Cardiac ventricle fibroblast (primary cell): ENCODE data around the gene LTB4R. TPM values are rescaled to one million over a fixed set of nuclear protein-coding genes. Genes with fewer than 3 reads are reported as not detected.

ENCODE experiments used
- total RNA-seq: library from RNA; depleted of rRNA; stranded (reverse); fragments of >200 nt; gene quantifications from 2 replicates; pipeline ENCODE4 v1.2.3, GENCODE V29; 2015

The LTB4R gene, protein sequence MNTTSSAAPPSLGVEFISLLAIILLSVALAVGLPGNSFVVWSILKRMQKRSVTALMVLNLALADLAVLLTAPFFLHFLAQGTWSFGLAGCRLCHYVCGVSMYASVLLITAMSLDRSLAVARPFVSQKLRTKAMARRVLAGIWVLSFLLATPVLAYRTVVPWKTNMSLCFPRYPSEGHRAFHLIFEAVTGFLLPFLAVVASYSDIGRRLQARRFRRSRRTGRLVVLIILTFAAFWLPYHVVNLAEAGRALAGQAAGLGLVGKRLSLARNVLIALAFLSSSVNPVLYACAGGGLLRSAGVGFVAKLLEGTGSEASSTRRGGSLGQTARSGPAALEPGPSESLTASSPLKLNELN
- 0.59 and 1.1 TPM in 2 replicates for total RNA-seq

GRCh38 chr14:24310646-24311604, at the start of gene LTB4R:
TSS of gene LTB4R (plus strand) at chr14:24311502. CDS start at chr14:24315652, 4,150 bp downstream.

GRCh38 chr14:24262821-24263733, 48.2 kb upstream of the LTB4R start, which contains the start of gene TGM1:
TSS of gene TGM1 (minus strand) at chr14:24263177. CDS start at chr14:24262352, 825 bp downstream.

DNA sequence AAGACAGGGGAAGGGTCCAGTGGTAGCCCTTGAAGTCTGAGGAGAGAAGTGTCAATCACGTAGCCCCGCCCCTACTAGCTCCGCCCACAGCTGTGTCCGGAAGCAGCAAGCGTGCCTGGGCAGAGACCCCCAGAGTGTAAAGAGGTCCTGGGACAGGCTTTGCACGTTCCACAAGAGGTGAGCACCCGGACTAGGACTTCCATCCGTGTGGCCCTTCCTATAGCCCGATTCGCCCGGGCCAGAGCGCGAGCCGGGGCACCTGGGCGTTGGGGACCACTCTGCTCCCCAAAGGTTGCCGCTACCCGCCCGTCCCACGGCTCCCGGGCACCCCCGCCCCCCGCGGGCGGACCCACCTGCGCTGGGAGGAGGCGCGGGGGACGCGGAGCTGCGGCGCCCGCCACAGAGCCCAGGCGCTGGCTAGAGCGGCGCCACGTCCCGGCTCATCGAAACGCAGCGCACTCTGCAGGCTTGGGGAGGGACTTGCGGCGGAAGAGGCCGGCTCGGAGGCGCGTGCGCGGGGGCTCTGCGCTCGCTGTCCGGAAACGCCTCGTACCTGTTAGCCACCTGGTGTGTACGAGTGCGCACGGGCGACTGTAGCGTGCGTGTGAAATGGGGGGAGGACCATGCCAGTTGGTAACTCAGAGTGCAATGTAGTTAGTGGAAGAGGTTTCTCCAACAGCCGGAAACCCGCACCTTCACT, 40.0 kb upstream of the LTB4R start, which contains the start of gene RABGGTA:
TSS of gene RABGGTA (minus strand) at position 464 of the 700 bp plus-strand sequence. CDS start 482 bp downstream, outside the sequence.

GRCh38 chr14:24299255-24300191, 11.8 kb upstream of the LTB4R start, which contains the start of the genes DHRS1 and NOP9:
TSS of gene DHRS1 (minus strand) at chr14:24299780. CDS start at chr14:24299106, 674 bp downstream.
TSS of gene NOP9 (plus strand) at chr14:24299850. CDS start at chr14:24299955, 105 bp downstream.

DNA sequence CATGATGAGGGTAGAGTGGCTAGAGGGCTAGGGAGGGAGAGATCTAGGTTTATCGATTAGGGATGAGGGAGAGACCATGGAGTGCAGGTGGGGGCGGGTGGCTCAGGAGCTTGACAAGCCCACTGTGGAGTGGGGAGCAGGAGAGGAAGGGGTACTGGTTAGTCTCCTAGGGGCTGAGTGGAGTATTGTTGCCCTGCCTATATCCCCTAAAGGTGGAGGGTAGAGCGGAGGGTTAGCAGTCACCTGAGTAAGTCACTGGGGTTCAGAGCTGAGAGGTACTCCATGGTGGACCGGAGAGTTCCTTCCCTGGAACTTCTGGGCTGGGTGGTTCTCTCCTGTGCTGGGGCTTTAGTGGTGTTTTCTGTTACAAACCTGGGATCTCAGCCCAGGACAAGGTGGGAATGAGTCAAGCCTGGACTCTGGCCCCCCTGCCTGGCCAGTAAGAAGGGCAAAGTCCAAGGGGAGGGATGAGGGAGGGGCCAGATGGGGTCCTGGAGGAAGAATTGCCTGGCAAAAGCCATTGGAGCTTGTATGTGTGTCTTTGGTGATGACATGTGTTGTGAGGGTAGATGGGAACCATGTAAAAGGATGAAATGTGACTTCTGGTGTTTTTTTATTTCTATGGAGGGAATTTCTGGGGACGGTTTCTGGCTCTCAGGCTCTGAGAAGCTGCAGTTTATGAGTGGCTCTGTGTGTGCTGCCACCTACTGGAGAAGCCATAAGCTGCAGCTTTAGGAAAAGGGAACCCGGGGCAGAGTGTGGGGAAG, 3.5 kb upstream of the LTB4R start, which contains the start of gene CIDEB:
TSS of gene CIDEB (minus strand) at position 403 of the 767 bp plus-strand sequence. CDS start at position 284, 119 bp downstream.

DNA sequence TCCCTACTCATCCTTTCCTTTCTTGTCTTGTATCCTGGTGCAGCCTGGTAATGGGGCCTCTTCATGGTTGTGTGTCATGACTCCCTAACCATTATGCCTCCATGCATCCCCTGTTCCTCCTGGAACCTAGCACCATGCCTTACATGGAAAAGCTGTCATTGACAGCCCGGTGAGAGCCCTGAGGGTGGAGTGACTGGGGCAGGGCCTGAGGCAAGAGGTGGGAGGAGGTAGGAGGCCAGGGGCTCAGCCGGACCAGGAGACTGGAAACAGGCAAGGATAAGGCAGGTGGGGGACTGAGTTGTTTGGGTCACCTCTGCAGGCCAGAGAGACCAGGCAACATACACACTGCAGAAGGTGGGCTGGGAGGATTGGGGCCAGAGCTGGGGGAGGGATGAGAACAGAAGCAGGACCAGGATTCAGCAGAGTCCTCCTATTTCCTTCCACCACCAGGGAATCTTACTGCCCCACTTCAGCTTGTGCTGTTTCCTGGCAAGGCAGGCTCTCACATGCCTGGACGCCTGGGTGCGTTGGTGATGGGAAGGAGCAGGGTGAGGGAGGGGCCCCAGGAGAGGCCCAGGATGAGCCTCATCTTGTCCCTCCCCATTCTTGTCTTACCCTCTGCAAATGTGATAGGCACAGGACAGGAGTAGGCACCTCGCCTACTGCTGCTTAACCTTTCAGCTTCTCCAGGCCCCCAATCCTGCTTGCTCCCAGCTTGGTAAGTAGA, 1.6 kb upstream of the LTB4R start, which contains the start of gene LTB4R2:
TSS of gene LTB4R2 (plus strand) at position 603 of the 727 bp plus-strand sequence. CDS start 525 bp downstream, outside the sequence.

GRCh38 chr14:24334431-24335291, 23.4 kb downstream of the LTB4R start, which contains the start of gene ADCY4:
TSS of gene ADCY4 (minus strand) at chr14:24335071. CDS start at chr14:24334652, 419 bp downstream.

DNA sequence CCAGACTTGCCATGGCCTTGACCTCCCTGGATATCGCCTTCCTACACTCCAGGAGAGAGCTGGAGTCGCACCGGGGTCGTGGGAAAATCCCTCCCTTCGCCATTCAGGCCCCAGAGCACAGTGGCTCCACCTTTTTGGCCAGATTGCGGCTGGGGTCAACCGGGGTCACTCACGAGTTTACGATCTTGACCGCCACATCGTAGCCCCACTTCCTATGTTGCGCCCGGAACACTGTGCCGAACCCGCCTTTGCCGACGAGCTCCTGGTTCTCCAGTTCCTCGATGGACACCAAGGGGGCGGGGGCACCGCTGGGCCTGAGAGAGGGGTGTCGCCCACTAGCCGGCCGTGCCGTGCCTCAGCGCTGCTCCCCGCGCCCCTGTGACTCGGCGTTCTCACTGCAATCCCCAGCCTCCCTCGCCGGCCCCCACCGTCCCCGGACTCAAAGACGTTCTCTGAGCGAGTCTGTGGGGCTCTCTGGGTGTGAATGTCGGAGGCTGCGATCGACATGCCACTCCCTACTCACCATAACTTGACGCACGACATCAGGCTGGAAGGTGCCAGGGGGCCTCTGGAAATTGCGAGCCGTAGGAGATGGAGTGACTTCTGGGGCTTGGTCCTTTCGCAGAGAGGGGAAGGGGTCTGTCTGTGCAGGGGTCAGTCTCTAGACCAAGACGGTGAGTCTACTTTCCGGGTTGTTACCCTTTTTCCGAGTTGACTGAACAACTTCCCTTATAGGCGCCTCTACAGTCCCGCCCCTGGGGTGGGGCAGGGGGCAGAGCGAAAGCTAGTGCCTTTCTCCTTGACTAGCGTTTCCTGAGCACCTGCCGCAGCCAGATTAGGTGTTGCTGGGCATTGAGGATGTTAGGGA, 28.2 kb downstream of the LTB4R start, which contains the start of gene RIPK3:
TSS of gene RIPK3 (minus strand) at position 708 of the 868 bp plus-strand sequence. CDS start at position 543, 165 bp downstream.

Other genes starting within 250 kb of the LTB4R start
- not detected in 2 replicates for gene CPNE6, start 239.9 kb upstream of the LTB4R start, total RNA-seq
- gene PCK2, start 217.2 kb upstream of the LTB4R start, total RNA-seq: 8.2 and 11.6 TPM in 2 replicates
- gene DCAF11, start 196.7 kb upstream of the LTB4R start, total RNA-seq: 41.8 and 49.5 TPM in 2 replicates
- 0.73 and 0.75 TPM in 2 replicates for gene NRL, start 196.6 kb upstream of the LTB4R start, total RNA-seq
- gene FITM1, start 180.8 kb upstream of the LTB4R start, total RNA-seq: 0.20 TPM in 1 of 2 replicates, not detected in the other
- gene PSME1, start 175.3 kb upstream of the LTB4R start, total RNA-seq: 123 and 136 TPM in 2 replicates
- 8.3 and 10.2 TPM in 2 replicates for gene EMC9, start 169.9 kb upstream of the LTB4R start, total RNA-seq
- 52.9 and 82.8 TPM in 2 replicates for gene PSME2, start 164.9 kb upstream of the LTB4R start, total RNA-seq
- 50.1 and 66.3 TPM in 2 replicates for gene RNF31, start 164.0 kb upstream of the LTB4R start, total RNA-seq
- 30.3 and 35.5 TPM in 2 replicates for gene IRF9, start 150.2 kb upstream of the LTB4R start, total RNA-seq
- gene REC8, start 139.4 kb upstream of the LTB4R start, total RNA-seq: 0.25 and 1.1 TPM in 2 replicates
- 33.4 and 39.3 TPM in 2 replicates for gene IPO4, start 122.7 kb upstream of the LTB4R start, total RNA-seq
- 73.6 and 75.1 TPM in 2 replicates for gene TM9SF1, start 116.1 kb upstream of the LTB4R start, total RNA-seq
- gene TSSK4, start 105.8 kb upstream of the LTB4R start, total RNA-seq: not detected in 2 replicates
- 31.4 and 43.9 TPM in 2 replicates for gene CHMP4A, start 98.0 kb upstream of the LTB4R start, total RNA-seq
- 10.2 and 11.2 TPM in 2 replicates for gene MDP1, start 95.4 kb upstream of the LTB4R start, total RNA-seq
- gene NEDD8, start 79.1 kb upstream of the LTB4R start, total RNA-seq: 96.5 and 125 TPM in 2 replicates
- 49.8 and 65.4 TPM in 2 replicates for gene GMPR2, start 78.6 kb upstream of the LTB4R start, total RNA-seq
- 22.0 and 32.4 TPM in 2 replicates for gene TINF2, start 68.9 kb upstream of the LTB4R start, total RNA-seq
- gene TGM1, start 48.3 kb upstream of the LTB4R start, total RNA-seq: 0.06 and 0.73 TPM in 2 replicates
- 13.7 and 17.5 TPM in 2 replicates for gene RABGGTA, start 39.9 kb upstream of the LTB4R start, total RNA-seq
- 10.7 and 26.9 TPM in 2 replicates for gene DHRS1, start 11.7 kb upstream of the LTB4R start, total RNA-seq
- gene NOP9, start 11.7 kb upstream of the LTB4R start, total RNA-seq: 9.2 and 9.9 TPM in 2 replicates
- gene CIDEB, start 3.5 kb upstream of the LTB4R start, total RNA-seq: 1.7 and 1.8 TPM in 2 replicates
- 1.9 and 2.6 TPM in 2 replicates for gene LTB4R2, start 1.4 kb upstream of the LTB4R start, total RNA-seq
- gene ADCY4, start 23.6 kb downstream of the LTB4R start, total RNA-seq: 0.94 and 2.1 TPM in 2 replicates
- gene RIPK3, start 28.5 kb downstream of the LTB4R start, total RNA-seq: 1.1 and 2.2 TPM in 2 replicates
- gene NFATC4, start 56.7 kb downstream of the LTB4R start, total RNA-seq: 51.0 and 54.5 TPM in 2 replicates
- gene NYNRIN, start 87.5 kb downstream of the LTB4R start, total RNA-seq: 7.6 and 9.5 TPM in 2 replicates
- gene CBLN3, start 118.2 kb downstream of the LTB4R start, total RNA-seq: 6.6 and 15.3 TPM in 2 replicates
- gene KHNYN, start 118.5 kb downstream of the LTB4R start, total RNA-seq: 25.8 and 30.0 TPM in 2 replicates
- 16.9 and 19.3 TPM in 2 replicates for gene SDR39U1, start 131.3 kb downstream of the LTB4R start, total RNA-seq
- not detected in 2 replicates for gene CMA1, start 196.8 kb downstream of the LTB4R start, total RNA-seq